ENCODE results near the gene INO80E. TPM values are rescaled to one million over a fixed set of nuclear protein-coding genes. Genes with fewer than 3 reads are reported as not detected.

INO80E gene
- total RNA-seq, 1 experiment from 2014 or later = 94.1 TPM

DNA sequence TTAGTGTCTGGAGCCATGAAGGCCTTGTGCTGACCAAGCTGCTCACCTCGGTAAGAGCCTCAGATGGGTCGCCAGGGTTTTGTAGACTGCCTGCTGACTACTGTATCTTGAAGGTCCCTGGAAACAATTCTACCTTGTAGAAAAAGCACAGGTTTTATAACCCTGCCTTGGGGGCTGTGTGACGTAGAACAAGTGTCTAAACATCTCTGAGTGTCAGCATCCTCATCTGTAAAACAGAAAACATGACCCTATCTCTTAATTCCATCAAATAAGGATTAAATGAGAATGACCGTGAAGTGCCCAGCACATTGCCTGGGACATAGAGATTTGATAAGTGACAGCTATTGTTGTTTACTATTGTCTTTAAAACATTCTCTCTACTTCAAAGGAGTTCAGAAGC, 27.8 kb upstream of the INO80E start:
- Histone ChIP-seq H2BK12ac (ENCODE audit: insufficient read length, low read depth, low read length) (no peak overlapping the region), H2BK120ac (ENCODE audit: low read depth, low read length, poor library complexity, severe bottlenecking) (no peak overlapping the region), H3K23me2 (ENCODE audit: insufficient read length, low read depth, low read length, poor library complexity, severe bottlenecking) (no peaks in the 10 kb centered on the region), H3K27me3 (ENCODE audit: insufficient read depth, low read length) (peaks cover 3% of the 10 kb centered on the region; the same call in 1 of the 2 replicates), H3K4me2 (ENCODE audit: insufficient read depth, insufficient read length, low read length) (no peak overlapping the region), H2BK20ac (ENCODE audit: low read depth, low read length, poor library complexity, severe bottlenecking) (no peak overlapping the region), H4K20me1 (ENCODE audit: control insufficient read depth, insufficient read depth, insufficient read length) (no peaks in the 10 kb centered on the region), H2AFZ (ENCODE audit: low read length) (no peak overlapping the region), H3K9ac (ENCODE audit: extremely low read depth, insufficient read length, low read length) (no peak overlapping the region), H2BK5ac (ENCODE audit: insufficient read length, low read length) (no peak overlapping the region), H2AK5ac (ENCODE audit: insufficient read length, low read length) (no peak overlapping the region), H3T11ph (ENCODE audit: low read length) (no peak overlapping the region), H3K27ac (ENCODE audit: insufficient read length, low read depth, low read length) (no peak overlapping the region), H3K79me1 (ENCODE audit: insufficient read depth, low read depth, low read length, poor library complexity, severe bottlenecking) (no peaks in the 10 kb centered on the region), H3K4ac (ENCODE audit: low read depth, low read length) (no peak overlapping the region), H4K5ac (ENCODE audit: insufficient read length, low read depth, low read length) (no peak overlapping the region), H3K23ac (ENCODE audit: insufficient read length, low read depth, low read length) (no peak overlapping the region), H3K79me2 (ENCODE audit: insufficient read depth, low read length) (no peaks in the 10 kb centered on the region), H2BK15ac (ENCODE audit: low read depth, low read length) (no peak overlapping the region), H3K9me3 (ENCODE audit: control insufficient read depth, low read depth, low read length) (peaks cover 7% of the 10 kb centered on the region), H3K14ac (ENCODE audit: insufficient read depth, low read length) (no peak overlapping the region), H3K56ac (ENCODE audit: insufficient read length, low read depth, low read length) (no peak overlapping the region), H3K18ac (ENCODE audit: insufficient read length, low read depth, low read length) (no peak overlapping the region), H4K8ac (replicated peaks; ENCODE audit: insufficient read length, low read depth, low read length) (no peak overlapping the region), H3K4me1 (ENCODE audit: insufficient read depth, low read length) (no peaks in the 10 kb centered on the region), H4K91ac (ENCODE audit: insufficient read length, low read depth, low read length) (no peak overlapping the region)
- no peak overlapping the region for H3K27ac Mint-ChIP-seq
- H3K4me1 Mint-ChIP-seq = peaks cover 0 to 1% of the 10 kb centered on the region in 2 experiments; a peak in 3 of 4 replicates
- no CpG with 5 or more reads among the region's 4 CpGs for WGBS (ENCODE audit: extremely low coverage, insufficient read length, low lambda C conversion rate)
- peaks cover 12 to 14% of the 10 kb centered on the region in 2 experiments for H3K9me3 Mint-ChIP-seq
- peaks cover 36 to 59% (median 55%) of the 10 kb centered on the region in 3 experiments for H3K36me3 Mint-ChIP-seq (ENCODE audit: insufficient read depth in 1 of 3, low read depth in 3 of 3)
- DNase-seq = no peak
- H3K27me3 Mint-ChIP-seq (ENCODE audit: low read depth) = peaks cover 14% of the 10 kb centered on the region
- TF ChIP-seq, protein P1, sequence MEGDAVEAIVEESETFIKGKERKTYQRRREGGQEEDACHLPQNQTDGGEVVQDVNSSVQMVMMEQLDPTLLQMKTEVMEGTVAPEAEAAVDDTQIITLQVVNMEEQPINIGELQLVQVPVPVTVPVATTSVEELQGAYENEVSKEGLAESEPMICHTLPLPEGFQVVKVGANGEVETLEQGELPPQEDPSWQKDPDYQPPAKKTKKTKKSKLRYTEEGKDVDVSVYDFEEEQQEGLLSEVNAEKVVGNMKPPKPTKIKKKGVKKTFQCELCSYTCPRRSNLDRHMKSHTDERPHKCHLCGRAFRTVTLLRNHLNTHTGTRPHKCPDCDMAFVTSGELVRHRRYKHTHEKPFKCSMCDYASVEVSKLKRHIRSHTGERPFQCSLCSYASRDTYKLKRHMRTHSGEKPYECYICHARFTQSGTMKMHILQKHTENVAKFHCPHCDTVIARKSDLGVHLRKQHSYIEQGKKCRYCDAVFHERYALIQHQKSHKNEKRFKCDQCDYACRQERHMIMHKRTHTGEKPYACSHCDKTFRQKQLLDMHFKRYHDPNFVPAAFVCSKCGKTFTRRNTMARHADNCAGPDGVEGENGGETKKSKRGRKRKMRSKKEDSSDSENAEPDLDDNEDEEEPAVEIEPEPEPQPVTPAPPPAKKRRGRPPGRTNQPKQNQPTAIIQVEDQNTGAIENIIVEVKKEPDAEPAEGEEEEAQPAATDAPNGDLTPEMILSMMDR (conservative IDR thresholded peaks at IDR 0.05) = no peak
- H3K4me3 Mint-ChIP-seq = no peak overlapping the region
